HG03342 (cell line): ENCODE results near the gene FBXL16.

Source experiments
- ATAC-seq: cut with Tn5 transposase; IDR thresholded peaks from one replicate; pipeline ENCODE4 v1.9.1; 2021; ENCODE audit warnings: mild to moderate bottlenecking, moderate library complexity; ENCODE audit not compliant: unreplicated experiment

The FBXL16 gene

GRCh38 chr16:666572-666971, 39.0 kb downstream of the FBXL16 start:
- ATAC-seq: no peak

GRCh38 chr16:662597-662996, 43.0 kb downstream of the FBXL16 start:
- ATAC-seq: no peak

- ATAC-seq: no peak
Observed at GRCh38 chr16:662095-662494, 43.5 kb downstream of the FBXL16 start.

GRCh38 chr16:661184-661821, 44.3 kb downstream of the FBXL16 start:
- ATAC-seq: no peak

GRCh38 chr16:660459-661183, 45.0 kb downstream of the FBXL16 start:
- ATAC-seq: peak; percentile 48

- ATAC-seq: no peak
Observed at GRCh38 chr16:660132-660458, 45.5 kb downstream of the FBXL16 start.

- ATAC-seq: no peak
Observed at GRCh38 chr16:659618-660017, 46.0 kb downstream of the FBXL16 start.

- no peak for ATAC-seq
Observed at GRCh38 chr16:658679-659571, 46.7 kb downstream of the FBXL16 start.

GRCh38 chr16:657487-657886, 48.1 kb downstream of the FBXL16 start:
- no peak for ATAC-seq

GRCh38 chr16:654034-654433, 51.6 kb downstream of the FBXL16 start:
- no peak for ATAC-seq

- ATAC-seq: no peak
Observed at GRCh38 chr16:652454-653305, 52.9 kb downstream of the FBXL16 start.

GRCh38 chr16:651844-652243, 53.8 kb downstream of the FBXL16 start:
- ATAC-seq: no peak

GRCh38 chr16:649631-650030, 56.0 kb downstream of the FBXL16 start:
- peak; percentile 10 for ATAC-seq

GRCh38 chr16:648781-649589, 56.6 kb downstream of the FBXL16 start, which contains the start of gene WDR90:
TSS of gene WDR90 (plus strand) at chr16:649365. CDS start at chr16:649417, 52 bp downstream.
- ATAC-seq: peak; percentile 76

GRCh38 chr16:648071-648780, 57.4 kb downstream of the FBXL16 start:
- ATAC-seq: no peak

- no peak for ATAC-seq
Observed at GRCh38 chr16:647173-647902, 58.3 kb downstream of the FBXL16 start.

GRCh38 chr16:646679-647172, 58.9 kb downstream of the FBXL16 start:
- no peak for ATAC-seq
